Liver (tissue), 9 donors: ENCODE measurements around the gene SPATA31E1. TPM values are rescaled to one million over a fixed set of nuclear protein-coding genes. Genes with fewer than 3 reads are reported as not detected.

Source experiments
- DNase-seq: peaks from one replicate; pipeline ENCODE4 v3.0.0-alpha.2; 2017; ENCODE audit warnings: low spot score
- H3K27ac ChIP-seq, 2 donors: one replicate each; pipeline ENCODE4 v1.7.0; 2013; ENCODE audit warnings: inconsistent platforms in 2 of 2, low read length in 2 of 2, control low read depth in 1 of 2, low read depth in 1 of 2, mild to moderate bottlenecking in 1 of 2
- H3K27me3 ChIP-seq, 4 donors: one replicate each; pipeline versions ENCODE4 v1.6.1 to v1.7.0; 2013; ENCODE audit warnings: low read length in 3 of 4, inconsistent platforms in 1 of 4, mild to moderate bottlenecking in 1 of 4, moderate library complexity in 1 of 4; ENCODE audit not compliant: control insufficient read depth in 4 of 4, insufficient read depth in 4 of 4
- H3K36me3 ChIP-seq, 4 donors: one replicate each; pipeline versions ENCODE4 v1.6.1 to v1.7.0; 2013; ENCODE audit warnings: low read length in 3 of 4, mild to moderate bottlenecking in 3 of 4, low read depth in 1 of 4, moderate library complexity in 1 of 4; ENCODE audit not compliant: control insufficient read depth in 4 of 4, insufficient read depth in 3 of 4
- H3K4me1 ChIP-seq, 4 donors: one replicate each; pipeline versions ENCODE4 v1.6.1 to v1.7.0; 2013; ENCODE audit warnings: low read length in 3 of 4, mild to moderate bottlenecking in 3 of 4, moderate library complexity in 1 of 4; ENCODE audit not compliant: control insufficient read depth in 4 of 4, insufficient read depth in 4 of 4
- H3K4me3 ChIP-seq, 3 donors: one replicate each; pipeline versions ENCODE4 v1.6.1 to v1.7.0; 2013; ENCODE audit warnings: low read length in 3 of 3, control low read depth in 1 of 3, low read depth in 1 of 3, mild to moderate bottlenecking in 1 of 3
- H3K9ac ChIP-seq, 2 donors: one replicate each; pipeline ENCODE4 v1.7.0; 2013; ENCODE audit warnings: low read length in 2 of 2, mild to moderate bottlenecking in 2 of 2, moderate library complexity in 2 of 2, control low read depth in 1 of 2, low read depth in 1 of 2
- H3K9me3 ChIP-seq, 4 donors: one replicate each; pipeline versions ENCODE4 v1.6.1 to v1.7.0; 2013; ENCODE audit warnings: low read length in 3 of 4; ENCODE audit not compliant: control insufficient read depth in 4 of 4
- ATF3 ChIP-seq: IDR thresholded peaks from 2 replicates; pipeline ENCODE4 v1.6.1; 2016; ENCODE audit warnings: antibody characterized with exemption
- CTCF ChIP-seq: fragments of 150-350 bp; IDR thresholded peaks from 2 replicates; pipeline ENCODE4 v1.5.1; 2017; ENCODE audit warnings: improper control_type of control experiment, low read depth, low read length; ENCODE audit not compliant: missing input control
- EGR1 ChIP-seq, 2 donors: IDR thresholded peaks; 2 replicates each; pipeline ENCODE4 v1.6.1; 2016 to 2018; ENCODE audit warnings: antibody characterized with exemption in 2 of 2, low read depth in 2 of 2
- FOXA1 ChIP-seq: IDR thresholded peaks from 2 replicates; pipeline ENCODE4 v1.6.1; 2016; ENCODE audit warnings: antibody characterized with exemption
- FOXA2 ChIP-seq: IDR thresholded peaks from 2 replicates; pipeline ENCODE4 v1.6.1; 2016; ENCODE audit warnings: antibody characterized with exemption
- GABPA ChIP-seq, 2 donors: IDR thresholded peaks in 1 of 2; conservative IDR thresholded peaks in 1 of 2; 2 replicates each; pipeline ENCODE4 v1.6.1; 2016; ENCODE audit warnings: antibody characterized with exemption in 2 of 2, mild to moderate bottlenecking in 1 of 2, moderate library complexity in 1 of 2
- HNF4A ChIP-seq, 2 donors: conservative IDR thresholded peaks; 2 replicates each; pipeline ENCODE4 v1.6.1; 2016; ENCODE audit warnings: antibody characterized with exemption in 2 of 2, mild to moderate bottlenecking in 2 of 2
- HNF4G ChIP-seq: IDR thresholded peaks from 2 replicates; pipeline ENCODE4 v1.6.1; 2016; ENCODE audit warnings: antibody characterized with exemption
- JUND ChIP-seq, 2 donors: IDR thresholded peaks; 2 replicates each; pipeline ENCODE4 v1.6.1; 2016; ENCODE audit warnings: antibody characterized with exemption in 2 of 2
- MAX ChIP-seq: IDR thresholded peaks from 2 replicates; pipeline ENCODE4 v1.6.1; 2016; ENCODE audit warnings: antibody characterized with exemption
- NR2F2 ChIP-seq: IDR thresholded peaks from 2 replicates; pipeline ENCODE4 v1.6.1; 2016; ENCODE audit warnings: antibody characterized with exemption
- RAD21 ChIP-seq, 2 donors: IDR thresholded peaks; 2 replicates each; pipeline ENCODE4 v1.6.1; 2016; ENCODE audit warnings: antibody characterized with exemption in 2 of 2, mild to moderate bottlenecking in 2 of 2
- REST ChIP-seq: IDR thresholded peaks from 2 replicates; pipeline ENCODE4 v1.6.1; 2016; ENCODE audit warnings: antibody characterized with exemption, mild to moderate bottlenecking
- RXRA ChIP-seq, 2 donors: IDR thresholded peaks; 2 replicates each; pipeline ENCODE4 v1.6.1; 2017 to 2018; ENCODE audit warnings: antibody characterized with exemption in 2 of 2, mild to moderate bottlenecking in 1 of 2
- SP1 ChIP-seq: IDR thresholded peaks from 2 replicates; pipeline ENCODE4 v1.6.1; 2018; ENCODE audit warnings: antibody characterized with exemption, mild to moderate bottlenecking
- TAF1 ChIP-seq: conservative IDR thresholded peaks from 2 replicates; pipeline ENCODE4 v1.6.1; 2016; ENCODE audit warnings: antibody characterized with exemption, mild to moderate bottlenecking
- YY1 ChIP-seq: IDR thresholded peaks from 2 replicates; pipeline ENCODE4 v1.6.1; 2016; ENCODE audit warnings: antibody characterized with exemption, mild to moderate bottlenecking
- ZBTB33 ChIP-seq: IDR thresholded peaks from 2 replicates; pipeline ENCODE4 v1.6.1; 2016; ENCODE audit warnings: antibody characterized with exemption
- WGBS: extraction: QIAGEN DNeasy Blood & Tissue Kit; methylation state at CpG from one replicate; pipeline ENCODE4 v1.1.7; 2013; 5-methylcytosine and 5-hydroxymethylcytosine counted together
- polyA plus RNA-seq, 2 donors: library from polyadenylated mRNA; stranded (reverse) in 1 of 2; unstranded in 1 of 2; fragments of 200-250 nt in 1 of 2; fragments of >200 nt in 1 of 2; fragmentation: Nextera tagmentation in 1 of 2; extraction: Ambion mirVana in 1 of 2; gene quantifications; one replicate each; pipeline versions ENCODE4 v1.2.1 to v1.2.3, GENCODE V29; 2013 to 2015
- total RNA-seq, 2 donors: library from RNA; depleted of rRNA; stranded (reverse); fragments of >200 nt; gene quantifications; one replicate each; pipeline ENCODE4 v1.2.3, GENCODE V29; 2014
- donor health status: healthy.
- donor health status: healthy.
- donor health status: healthy.
- donor health status: healthy.
- donor health status: healthy.

SPATA31E1 gene
- total and polyA plus RNA-seq, 4 donors: not detected

- no peak overlapping the region for H3K27ac ChIP-seq
- no peak overlapping the region for H3K9ac ChIP-seq
- TF ChIP-seq GABPA (IDR thresholded peaks at IDR 0.05 in 1 of 2, conservative IDR thresholded peaks at IDR 0.05 in 1 of 2) (no peak), MAX (no peak), RXRA (IDR thresholded peaks at IDR 0.05) (no peak), HNF4G (no peak), EGR1 (IDR thresholded peaks at IDR 0.05; ENCODE audit: low read depth in 2 of 2) (no peak), YY1 (no peak), CTCF (no peak), TAF1 (no peak), ATF3 (no peak), FOXA2 (no peak), RAD21 (IDR thresholded peaks at IDR 0.05) (no peak), NR2F2 (no peak), JUND (IDR thresholded peaks at IDR 0.05) (no peak), SP1 (no peak), FOXA1 (no peak), HNF4A (conservative IDR thresholded peaks at IDR 0.05) (no peak), REST (no peak), ZBTB33 (no peak)
- H3K9me3 ChIP-seq: no peaks in the 10 kb centered on the region
- H3K4me3 ChIP-seq: no peak overlapping the region
- 93% methylated on average over 7 of the region's 7 CpGs for WGBS
- no peaks in the 10 kb centered on the region for H3K4me1 ChIP-seq
- no peaks in the 10 kb centered on the region for H3K27me3 ChIP-seq
- DNase-seq: no peak
- H3K36me3 ChIP-seq: no peaks in the 10 kb centered on the region
Measured at GRCh38 chr9:87871425-87872078, 11.1 kb upstream of the SPATA31E1 start.
